ENCODE data around the gene ATP9A.
"Not testable (repeated sequence)": the region's sequence is repeated elsewhere in the genome, so short reads cannot be mapped to it uniquely, and the experiment has no call there.

ATP9A gene

DNA sequence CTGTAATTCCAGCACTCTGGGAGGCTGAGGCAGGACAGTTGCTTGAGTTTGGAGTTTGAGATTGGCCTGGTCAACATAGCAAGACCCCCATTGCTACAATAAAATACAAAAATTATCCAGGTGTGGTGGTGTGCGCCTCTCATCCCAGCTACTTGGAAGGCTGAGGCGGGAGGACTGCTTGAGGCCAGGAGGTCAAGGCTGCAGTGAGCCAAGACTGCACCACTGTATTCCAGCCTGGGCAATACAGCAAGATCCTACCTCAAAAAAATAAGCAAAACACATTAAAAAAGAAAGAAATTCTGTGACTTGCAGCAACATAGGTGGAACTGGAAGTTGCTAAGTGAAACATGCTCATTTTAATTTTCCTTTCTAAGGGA, 119.6 kb downstream of the ATP9A start:
- TF ChIP-seq, protein P1, sequence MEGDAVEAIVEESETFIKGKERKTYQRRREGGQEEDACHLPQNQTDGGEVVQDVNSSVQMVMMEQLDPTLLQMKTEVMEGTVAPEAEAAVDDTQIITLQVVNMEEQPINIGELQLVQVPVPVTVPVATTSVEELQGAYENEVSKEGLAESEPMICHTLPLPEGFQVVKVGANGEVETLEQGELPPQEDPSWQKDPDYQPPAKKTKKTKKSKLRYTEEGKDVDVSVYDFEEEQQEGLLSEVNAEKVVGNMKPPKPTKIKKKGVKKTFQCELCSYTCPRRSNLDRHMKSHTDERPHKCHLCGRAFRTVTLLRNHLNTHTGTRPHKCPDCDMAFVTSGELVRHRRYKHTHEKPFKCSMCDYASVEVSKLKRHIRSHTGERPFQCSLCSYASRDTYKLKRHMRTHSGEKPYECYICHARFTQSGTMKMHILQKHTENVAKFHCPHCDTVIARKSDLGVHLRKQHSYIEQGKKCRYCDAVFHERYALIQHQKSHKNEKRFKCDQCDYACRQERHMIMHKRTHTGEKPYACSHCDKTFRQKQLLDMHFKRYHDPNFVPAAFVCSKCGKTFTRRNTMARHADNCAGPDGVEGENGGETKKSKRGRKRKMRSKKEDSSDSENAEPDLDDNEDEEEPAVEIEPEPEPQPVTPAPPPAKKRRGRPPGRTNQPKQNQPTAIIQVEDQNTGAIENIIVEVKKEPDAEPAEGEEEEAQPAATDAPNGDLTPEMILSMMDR (IDR thresholded peaks at IDR 0.05; ENCODE audit: low read depth, low read length), result no peak
- TF ChIP-seq POLR2A (IDR thresholded peaks at IDR 0.05; ENCODE audit: extremely low read depth, insufficient read length), result no peak
- no peak for TF ChIP-seq MYC (IDR thresholded peaks at IDR 0.05; ENCODE audit: low read depth, low read length)
- no peak for TF ChIP-seq MAX (IDR thresholded peaks at IDR 0.05; ENCODE audit: low read depth, low read length)
- no peak overlapping the region for H3K4me3 ChIP-seq (ENCODE audit: low read depth, low read length)
- no peak for DNase-seq (ENCODE audit: low read depth)

DNA sequence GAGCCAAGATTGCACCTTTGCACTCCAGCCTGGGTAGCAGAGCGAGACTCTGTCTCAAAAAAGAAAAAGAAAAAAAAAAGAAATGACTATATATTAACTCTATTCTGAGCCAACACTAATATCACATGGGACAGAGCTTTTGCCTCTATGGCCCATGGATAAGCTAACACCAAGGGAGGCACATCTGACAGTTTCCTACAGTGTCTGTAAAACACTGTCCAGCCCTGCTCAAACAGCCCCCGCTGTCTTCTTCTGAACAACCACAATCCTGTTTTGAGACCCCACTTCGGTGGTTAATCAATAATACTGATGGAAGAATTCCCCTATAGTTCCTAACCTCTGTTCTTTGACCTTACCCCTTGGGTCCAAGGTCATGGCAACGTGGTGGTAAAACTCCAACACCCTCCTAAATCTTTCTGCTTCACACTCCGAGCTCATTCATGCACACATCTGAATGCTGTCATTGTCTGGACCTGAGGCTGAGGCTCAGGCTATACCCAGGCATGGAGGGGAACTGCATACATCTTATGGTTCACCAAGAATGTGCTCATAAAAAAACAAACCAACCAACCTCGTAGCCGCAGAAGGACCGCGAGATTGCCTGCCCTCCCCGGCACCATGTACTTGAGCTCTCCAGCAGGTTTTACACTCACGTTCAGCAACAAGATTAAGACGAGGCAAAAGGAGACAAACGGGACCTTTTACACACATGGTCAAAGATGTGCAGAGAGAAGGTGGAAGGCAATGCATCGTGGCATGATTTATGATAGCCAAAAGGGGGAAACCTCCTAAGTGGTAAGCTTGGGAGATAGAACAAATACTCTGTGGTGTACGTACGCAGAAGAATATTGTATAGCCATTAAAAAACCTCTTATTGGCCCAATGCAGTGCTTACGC, 120.3 kb downstream of the ATP9A start:
- TF ChIP-seq MAX (IDR thresholded peaks at IDR 0.05; ENCODE audit: low read depth, low read length) (no peak), MYC (IDR thresholded peaks at IDR 0.05; ENCODE audit: low read depth, low read length) (no peak), POLR2A (IDR thresholded peaks at IDR 0.05; ENCODE audit: extremely low read depth, insufficient read length) (no peak)
- TF ChIP-seq, protein P1 (IDR thresholded peaks at IDR 0.05; ENCODE audit: low read depth, low read length), result no peak
- DNase-seq (ENCODE audit: low read depth), result no peak
- H3K4me3 ChIP-seq (ENCODE audit: low read depth, low read length), result no peak overlapping the region

GRCh38 chr20:51643810-51644209, 124.4 kb downstream of the ATP9A start:
- H3K4me3 ChIP-seq (ENCODE audit: low read depth, low read length); DNase-seq (ENCODE audit: low read depth): not testable (repeated sequence)

GRCh38 chr20:51643390-51643789, 124.8 kb downstream of the ATP9A start:
- DNase-seq (ENCODE audit: low read depth), result no peak
- TF ChIP-seq MAX (IDR thresholded peaks at IDR 0.05; ENCODE audit: low read depth, low read length) (no peak), POLR2A (IDR thresholded peaks at IDR 0.05; ENCODE audit: extremely low read depth, insufficient read length) (no peak), MYC (IDR thresholded peaks at IDR 0.05; ENCODE audit: low read depth, low read length) (no peak)
- TF ChIP-seq, protein P1 (IDR thresholded peaks at IDR 0.05; ENCODE audit: low read depth, low read length), result no peak

DNA sequence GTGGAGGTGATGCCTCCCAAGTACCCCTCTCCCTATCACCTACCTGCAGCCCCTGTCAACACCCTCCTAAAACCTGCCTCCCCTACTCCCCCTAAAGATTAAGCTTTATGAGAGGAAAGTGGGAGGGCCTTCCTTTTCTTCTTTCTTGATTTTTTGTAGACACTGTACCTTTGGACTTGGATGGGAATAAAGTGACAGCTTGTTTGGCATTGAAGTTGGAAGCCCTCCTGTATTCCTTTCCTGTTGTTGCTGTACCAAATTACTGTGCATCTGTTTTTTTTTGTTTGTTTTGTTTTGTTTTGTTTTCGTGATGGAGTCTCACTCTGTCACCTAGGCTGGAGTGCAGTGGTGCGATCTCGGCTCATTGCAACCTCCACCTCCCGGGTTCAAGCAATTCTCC, 126.3 kb downstream of the ATP9A start:
- DNase-seq (ENCODE audit: low read depth), result no peak
- TF ChIP-seq MYC (IDR thresholded peaks at IDR 0.05; ENCODE audit: low read depth, low read length) (no peak), MAX (IDR thresholded peaks at IDR 0.05; ENCODE audit: low read depth, low read length) (no peak), POLR2A (IDR thresholded peaks at IDR 0.05; ENCODE audit: extremely low read depth, insufficient read length) (no peak)
- TF ChIP-seq, protein P1 (IDR thresholded peaks at IDR 0.05; ENCODE audit: low read depth, low read length), result no peak
- no peak overlapping the region for H3K4me3 ChIP-seq (ENCODE audit: low read depth, low read length)

More at GRCh38 chr20:51643390-51643789, 124.8 kb downstream of the ATP9A start:
- no peak overlapping the region for H3K4me3 ChIP-seq (ENCODE audit: low read depth, low read length)

DNA sequence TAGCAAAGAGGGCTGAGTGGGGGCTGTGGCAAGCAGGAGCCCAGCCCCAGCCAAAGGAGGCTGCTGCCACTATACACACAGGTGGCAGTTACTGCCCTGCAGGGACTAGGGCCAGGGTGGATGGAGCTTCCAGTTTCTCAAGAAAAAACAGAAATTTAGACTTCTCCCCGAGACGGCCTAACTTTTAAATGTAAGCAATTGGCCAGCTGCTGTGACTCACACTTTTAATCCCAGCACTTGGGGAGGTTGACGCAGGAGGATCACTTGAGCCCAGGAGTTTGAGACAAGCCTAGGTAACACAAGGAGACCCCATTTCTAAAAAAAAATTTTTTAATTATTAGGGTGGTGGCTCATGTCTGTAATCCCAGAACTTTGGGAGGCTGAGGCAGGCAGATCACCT, 127.4 kb downstream of the ATP9A start:
- no peak for DNase-seq (ENCODE audit: low read depth)
- no peak overlapping the region for H3K4me3 ChIP-seq (ENCODE audit: low read depth, low read length)
- TF ChIP-seq MAX (IDR thresholded peaks at IDR 0.05; ENCODE audit: low read depth, low read length) (no peak), POLR2A (IDR thresholded peaks at IDR 0.05; ENCODE audit: extremely low read depth, insufficient read length) (no peak), MYC (IDR thresholded peaks at IDR 0.05; ENCODE audit: low read depth, low read length) (no peak)
- TF ChIP-seq, protein P1 (IDR thresholded peaks at IDR 0.05; ENCODE audit: low read depth, low read length), result no peak
